RWPE1 (cell line): Measurements from ENCODE around the gene PAXIP1.

Source experiments
- CTCF ChIA-PET: fragments of 350-600 bp; sonication (Branson Sonifier 250); formaldehyde crosslinking; extraction: SDS; loops from one replicate; lab custom pipeline; 2021; lab: Yijun Ruan, JAX
- POLR2A ChIA-PET: fragments of 400-600 bp; formaldehyde crosslinking; extraction: SDS; loops from one replicate; lab custom pipeline; 2020; ENCODE audit warnings: antibody characterized with exemption; ENCODE audit not compliant: low non-redundant PET; lab: Yijun Ruan, JAX
- DNase-seq: peaks from one replicate; pipeline ENCODE4 v3.0.0; 2012; ENCODE audit warnings: low spot score
- H3K27ac ChIP-seq: fragments of 450-650 bp; 2 replicates; pipeline ENCODE4 v1.5.1; 2017
- TF ChIP-seq, protein P1 (sequence below): fragments of 450-650 bp; conservative IDR thresholded peaks from 2 replicates; pipeline ENCODE4 v1.5.1; 2017; ENCODE audit warnings: low read depth, mild to moderate bottlenecking

PAXIP1 gene

GRCh38 chr7:154913638-154914307 lies 89.2 kb downstream of the PAXIP1 start:
- POLR2A ChIA-PET: no interaction called here
- TF ChIP-seq, protein P1, sequence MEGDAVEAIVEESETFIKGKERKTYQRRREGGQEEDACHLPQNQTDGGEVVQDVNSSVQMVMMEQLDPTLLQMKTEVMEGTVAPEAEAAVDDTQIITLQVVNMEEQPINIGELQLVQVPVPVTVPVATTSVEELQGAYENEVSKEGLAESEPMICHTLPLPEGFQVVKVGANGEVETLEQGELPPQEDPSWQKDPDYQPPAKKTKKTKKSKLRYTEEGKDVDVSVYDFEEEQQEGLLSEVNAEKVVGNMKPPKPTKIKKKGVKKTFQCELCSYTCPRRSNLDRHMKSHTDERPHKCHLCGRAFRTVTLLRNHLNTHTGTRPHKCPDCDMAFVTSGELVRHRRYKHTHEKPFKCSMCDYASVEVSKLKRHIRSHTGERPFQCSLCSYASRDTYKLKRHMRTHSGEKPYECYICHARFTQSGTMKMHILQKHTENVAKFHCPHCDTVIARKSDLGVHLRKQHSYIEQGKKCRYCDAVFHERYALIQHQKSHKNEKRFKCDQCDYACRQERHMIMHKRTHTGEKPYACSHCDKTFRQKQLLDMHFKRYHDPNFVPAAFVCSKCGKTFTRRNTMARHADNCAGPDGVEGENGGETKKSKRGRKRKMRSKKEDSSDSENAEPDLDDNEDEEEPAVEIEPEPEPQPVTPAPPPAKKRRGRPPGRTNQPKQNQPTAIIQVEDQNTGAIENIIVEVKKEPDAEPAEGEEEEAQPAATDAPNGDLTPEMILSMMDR: peak; percentile 95
- no peak overlapping the region for H3K27ac ChIP-seq
- CTCF ChIA-PET: interaction anchor here (0.7 to 1.1 kb wide), 4 partner anchors 14 to 1886 kb away, joined by 3 to 5 read pairs (median 5); no protein-coding TSS in a partner anchor
- DNase-seq: peak; percentile 60

DNA sequence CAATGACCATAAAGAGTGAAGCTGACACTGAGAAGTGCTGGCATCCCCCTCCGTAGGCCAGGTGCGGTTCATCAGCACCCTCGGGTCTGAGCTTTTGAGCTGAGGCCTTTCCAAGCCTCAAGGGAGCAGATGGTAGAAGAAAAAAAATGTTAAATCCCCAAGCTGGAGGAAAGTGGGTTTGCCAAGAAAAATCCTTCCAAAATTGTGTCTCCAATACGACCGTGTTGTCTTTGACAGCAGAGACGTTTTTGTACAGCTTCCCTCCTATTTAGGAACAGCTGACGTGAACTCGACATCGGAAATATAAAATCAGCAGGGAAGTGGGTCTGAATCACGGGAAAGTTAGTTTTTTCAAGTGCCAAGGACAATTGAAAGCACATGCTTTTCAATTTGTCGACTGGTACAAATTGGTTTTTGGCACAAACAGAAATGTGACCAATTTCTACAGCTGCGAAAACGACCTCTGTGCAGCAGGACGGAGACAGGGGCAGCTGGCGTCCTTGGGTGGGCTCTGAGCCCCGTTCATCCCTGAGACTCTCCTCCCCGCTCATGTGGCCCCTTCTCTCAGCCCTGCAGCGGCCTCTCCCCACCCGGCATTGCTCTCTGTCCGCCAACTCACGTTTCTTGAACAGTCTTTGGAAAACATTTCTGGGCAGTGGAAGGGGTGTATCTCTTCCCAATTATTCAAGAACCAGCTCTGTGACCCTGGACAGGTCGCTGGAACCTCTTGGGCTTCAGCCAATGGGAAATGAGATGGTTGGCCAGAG lies 89.9 kb downstream of the PAXIP1 start:
- H3K27ac ChIP-seq: no peak overlapping the region
- CTCF ChIA-PET: interaction anchor here (0.5 to 1.1 kb wide), 2 partner anchors 15 to 94 kb away, joined by 5 to 6 read pairs; no protein-coding TSS in a partner anchor
- no peak for DNase-seq
- TF ChIP-seq, protein P1: no peak
- POLR2A ChIA-PET: no interaction called here

DNA sequence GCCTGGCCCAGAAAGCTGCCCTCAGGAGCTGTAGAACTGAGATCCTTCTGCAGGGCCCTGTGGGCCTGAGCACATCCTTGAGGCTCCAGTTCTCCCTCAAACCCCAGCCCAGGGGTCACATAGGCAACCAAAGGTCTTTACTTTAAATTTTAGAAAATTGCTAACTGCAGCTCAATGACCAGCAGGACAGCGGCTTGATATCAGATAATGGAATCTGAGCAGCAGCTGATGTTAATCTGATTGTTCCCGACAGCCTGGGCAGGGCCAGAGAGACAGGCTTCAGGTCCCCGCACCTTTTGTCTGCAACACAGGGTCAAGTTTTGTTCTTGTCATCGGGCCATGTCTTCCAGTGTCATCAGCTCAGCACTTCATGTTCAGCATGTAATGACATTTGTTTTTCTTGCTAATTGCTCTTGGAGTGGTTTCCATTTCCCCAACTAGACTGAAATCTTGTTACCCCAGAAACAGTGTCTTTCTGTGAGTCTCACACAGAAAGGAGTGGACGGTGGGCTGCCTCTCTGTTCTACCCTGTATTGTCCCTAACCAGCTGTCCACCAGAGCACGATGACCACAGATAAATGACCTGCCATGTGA lies 91.0 kb downstream of the PAXIP1 start:
- DNase-seq: no peak
- H3K27ac ChIP-seq: no peak overlapping the region
- ChIA-PET POLR2A (no interaction called here), CTCF (no interaction called here)
- TF ChIP-seq, protein P1: no peak

DNA sequence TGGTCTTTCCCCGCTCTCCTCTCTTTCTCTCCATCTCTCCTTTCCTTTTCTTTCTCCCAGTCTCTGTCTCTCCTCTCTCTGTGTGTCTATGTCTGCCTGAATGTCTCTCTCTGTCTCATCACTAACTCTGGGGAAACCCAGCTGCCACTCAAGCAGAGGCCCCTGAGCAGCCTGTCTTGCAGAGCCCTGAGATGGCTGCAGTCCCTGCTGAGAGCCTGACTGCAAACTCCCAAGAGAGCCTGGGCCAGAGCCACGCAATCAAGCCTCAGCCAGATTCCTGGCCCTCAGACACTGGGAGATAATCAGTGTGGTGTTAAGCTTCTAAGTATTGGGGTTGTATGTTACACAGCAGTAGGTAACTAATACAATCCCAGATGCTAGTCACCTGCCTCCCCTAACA lies 91.5 kb downstream of the PAXIP1 start:
- CTCF ChIA-PET: no interaction called here
- TF ChIP-seq, protein P1: no peak
- POLR2A ChIA-PET: no interaction called here
- no peak overlapping the region for H3K27ac ChIP-seq
- no peak for DNase-seq

DNA sequence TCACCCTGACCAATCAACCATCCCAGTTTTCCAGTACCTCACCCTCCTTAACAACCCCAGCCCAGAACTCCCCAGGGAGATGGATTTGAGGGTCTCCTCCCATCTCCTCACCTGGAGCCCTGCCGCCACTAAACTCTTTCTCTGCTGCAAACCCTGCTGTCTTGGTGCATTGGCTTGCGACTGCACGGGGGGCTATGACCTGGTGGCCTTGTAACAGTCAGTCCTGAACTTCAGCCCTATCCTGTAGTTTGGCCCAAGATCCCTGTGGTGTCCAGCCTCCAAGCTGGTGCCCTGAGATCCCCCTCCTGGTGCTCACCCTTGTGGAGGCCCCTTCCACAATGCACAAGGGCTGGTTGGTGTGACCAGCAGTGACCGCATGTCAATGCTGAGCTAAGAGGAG lies 91.9 kb downstream of the PAXIP1 start:
- H3K27ac ChIP-seq: no peak overlapping the region
- ChIA-PET POLR2A (no interaction called here), CTCF (no interaction called here)
- TF ChIP-seq, protein P1: no peak
- no peak for DNase-seq

DNA sequence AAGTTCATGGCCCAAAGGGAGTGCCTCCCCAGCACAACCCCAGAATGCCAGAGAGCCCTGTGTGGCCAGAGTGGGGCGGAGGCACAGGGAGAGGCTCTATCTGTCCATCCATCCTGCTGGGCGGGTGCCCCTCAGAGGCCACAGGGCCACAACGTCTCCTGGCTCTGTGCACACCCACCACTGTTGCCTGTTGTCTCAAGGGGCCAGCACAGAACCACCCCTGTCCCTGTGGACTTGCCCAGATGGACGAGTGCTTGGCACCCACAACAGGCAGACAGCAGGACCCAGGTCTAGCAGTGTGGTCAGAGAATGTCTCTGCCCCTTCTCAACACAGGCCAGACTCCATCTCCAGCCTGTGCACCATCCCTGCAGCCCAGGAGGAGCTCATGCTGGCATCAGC lies 92.8 kb downstream of the PAXIP1 start:
- no peak for DNase-seq
- ChIA-PET CTCF (no interaction called here), POLR2A (no interaction called here)
- H3K27ac ChIP-seq: no peak overlapping the region
- TF ChIP-seq, protein P1: no peak
